Hindlimb muscle (tissue), 1 donor: ENCODE measurements around the gene AFDN. TPM values are rescaled to one million over a fixed set of nuclear protein-coding genes. Genes with fewer than 3 reads are reported as not detected.
A peak's percentile ranks its signal among the peaks of the same experiment; 100 is the strongest.

ENCODE experiments used
- DNase-seq: peaks from one replicate; pipeline ENCODE4 v3.0.0-alpha.2; 2013
- polyA plus RNA-seq: library from polyadenylated mRNA; unstranded; fragments of 120-200 nt; gene quantifications from one replicate; pipeline ENCODE4 v1.2.1, GENCODE V29; 2013; ENCODE audit not compliant: insufficient read length

Gene AFDN
- polyA plus RNA-seq, 1 donor = 49.3 TPM

GRCh38 chr6:167796192-167796981 lies 30.3 kb upstream of the AFDN start:
- DNase-seq = peak; percentile 21

GRCh38 chr6:167797011-167797471 lies 29.7 kb upstream of the AFDN start:
- DNase-seq = no peak

- DNase-seq = no peak
These were observed 29.0 kb upstream of the AFDN start for GRCh38 chr6:167797476-167798265.

GRCh38 chr6:167798453-167798852 lies 28.3 kb upstream of the AFDN start:
- DNase-seq = no peak

- DNase-seq = peak; percentile 50
These were observed 27.5 kb upstream of the AFDN start for GRCh38 chr6:167799033-167799821.

GRCh38 chr6:167800549-167800948 lies 26.2 kb upstream of the AFDN start:
- DNase-seq = no peak

- no peak for DNase-seq
These were observed 25.4 kb upstream of the AFDN start for GRCh38 chr6:167801263-167801662.

- no peak for DNase-seq
These were observed 24.4 kb upstream of the AFDN start for GRCh38 chr6:167802339-167802738.

- no peak for DNase-seq
These were observed 22.9 kb upstream of the AFDN start for GRCh38 chr6:167803816-167804215.

GRCh38 chr6:167804281-167805013 lies 22.3 kb upstream of the AFDN start:
- no peak for DNase-seq

- no peak for DNase-seq
These were observed 21.2 kb upstream of the AFDN start for GRCh38 chr6:167805349-167806060.

- DNase-seq = no peak
These were observed 20.5 kb upstream of the AFDN start for GRCh38 chr6:167806061-167806700.

GRCh38 chr6:167807200-167807599 lies 19.5 kb upstream of the AFDN start:
- DNase-seq = no peak

- no peak for DNase-seq
These were observed 19.0 kb upstream of the AFDN start for GRCh38 chr6:167807756-167808155.

- DNase-seq = no peak
These were observed 15.7 kb upstream of the AFDN start for GRCh38 chr6:167811040-167811439.

- DNase-seq = no peak
These were observed 15.1 kb upstream of the AFDN start for GRCh38 chr6:167811442-167812087.

- DNase-seq = no peak
These were observed 14.6 kb upstream of the AFDN start for GRCh38 chr6:167812088-167812487.

GRCh38 chr6:167815296-167815980 lies 11.3 kb upstream of the AFDN start:
- DNase-seq = no peak

GRCh38 chr6:167817016-167817415 lies 9.7 kb upstream of the AFDN start:
- no peak for DNase-seq

- DNase-seq = no peak
These were observed 9.0 kb upstream of the AFDN start for GRCh38 chr6:167817729-167818128.
